RWPE1 (cell line): ENCODE data around the gene PPIL3.

Source experiments
- CTCF ChIA-PET: fragments of 350-600 bp; sonication (Branson Sonifier 250); formaldehyde crosslinking; extraction: SDS; loops from one replicate; lab custom pipeline; 2021; lab: Yijun Ruan, JAX
- POLR2A ChIA-PET: fragments of 400-600 bp; formaldehyde crosslinking; extraction: SDS; loops from one replicate; lab custom pipeline; 2020; ENCODE audit warnings: antibody characterized with exemption; ENCODE audit not compliant: low non-redundant PET; lab: Yijun Ruan, JAX
- DNase-seq: peaks from one replicate; pipeline ENCODE4 v3.0.0; 2012; ENCODE audit warnings: low spot score
- H3K27ac ChIP-seq: fragments of 450-650 bp; 2 replicates; pipeline ENCODE4 v1.5.1; 2017
- CTCF ChIP-seq: fragments of 450-650 bp; conservative IDR thresholded peaks from 2 replicates; pipeline ENCODE4 v1.5.1; 2017; ENCODE audit warnings: low read depth, mild to moderate bottlenecking

PPIL3 gene

GRCh38 chr2:200843993-200844948, 44.6 kb downstream of the PPIL3 start:
- no peak for DNase-seq
- CTCF ChIA-PET, result interaction anchor here (1.1 kb wide), 1 partner anchor 131 kb away, joined by 3 read pairs; no protein-coding TSS in a partner anchor
- TF ChIP-seq CTCF, result no peak
- no peak overlapping the region for H3K27ac ChIP-seq
- POLR2A ChIA-PET, result no interaction called here

DNA sequence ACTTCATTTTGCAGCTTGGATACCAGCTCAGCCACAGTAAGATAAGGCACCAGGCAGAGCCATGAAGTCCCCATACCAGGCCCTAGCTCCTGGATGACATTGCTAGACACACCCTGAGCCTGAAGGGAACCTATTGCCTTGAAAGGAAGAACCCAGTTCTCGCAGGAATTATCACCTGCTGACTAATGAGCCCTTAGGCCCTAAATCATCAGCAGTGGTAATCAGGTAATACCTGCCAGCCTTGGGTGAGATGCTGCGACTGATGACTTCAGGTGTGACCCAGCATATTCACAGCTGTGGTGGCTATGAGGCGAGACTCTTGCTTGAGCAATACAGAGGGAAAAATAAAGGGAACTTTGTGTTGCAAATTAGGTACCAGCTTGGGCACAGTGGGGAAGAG, 49.4 kb downstream of the PPIL3 start:
- ChIA-PET CTCF (no interaction called here), POLR2A (no interaction called here)
- no peak for TF ChIP-seq CTCF

GRCh38 chr2:200834701-200835100, 54.2 kb downstream of the PPIL3 start:
- H3K27ac ChIP-seq, result no peak overlapping the region
- CTCF ChIA-PET, result no interaction called here
- POLR2A ChIA-PET, result no interaction called here
- DNase-seq, result no peak
- no peak for TF ChIP-seq CTCF

More for the DNA sequence above, 49.4 kb downstream of the PPIL3 start:
- no peak overlapping the region for H3K27ac ChIP-seq
- peak; percentile 34 for DNase-seq

GRCh38 chr2:200829258-200829655, 59.6 kb downstream of the PPIL3 start:
- ChIA-PET POLR2A (no interaction called here), CTCF (interaction anchor here (0.8 kb wide), 1 partner anchor 18 kb away, joined by 3 read pairs; no protein-coding TSS in a partner anchor)
- DNase-seq, result no peak
- no peak for TF ChIP-seq CTCF
- no peak overlapping the region for H3K27ac ChIP-seq

GRCh38 chr2:200828572-200829257, 60.2 kb downstream of the PPIL3 start:
- POLR2A ChIA-PET, result no interaction called here
- CTCF ChIA-PET, result interaction anchor here (0.8 kb wide), 1 partner anchor 17 kb away, joined by 3 read pairs; no protein-coding TSS in a partner anchor
- no peak for DNase-seq
- no peak overlapping the region for H3K27ac ChIP-seq
- TF ChIP-seq CTCF, result no peak

- H3K27ac ChIP-seq, result no peak overlapping the region
- ChIA-PET POLR2A (no interaction called here), CTCF (no interaction called here)
- TF ChIP-seq CTCF, result no peak
- DNase-seq, result no peak
Measured at GRCh38 chr2:200828104-200828503, 60.8 kb downstream of the PPIL3 start.
